GM19438 (cell line): Measurements from ENCODE around the gene FREY1.

Source experiments
- ATAC-seq: cut with Tn5 transposase; IDR thresholded peaks from one replicate; pipeline ENCODE4 v1.9.1; 2021; ENCODE audit warnings: low read depth; ENCODE audit not compliant: unreplicated experiment

Gene FREY1, protein sequence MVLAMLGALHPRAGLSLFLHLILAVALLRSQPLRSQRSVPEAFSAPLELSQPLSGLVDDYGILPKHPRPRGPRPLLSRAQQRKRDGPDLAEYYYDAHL

DNA sequence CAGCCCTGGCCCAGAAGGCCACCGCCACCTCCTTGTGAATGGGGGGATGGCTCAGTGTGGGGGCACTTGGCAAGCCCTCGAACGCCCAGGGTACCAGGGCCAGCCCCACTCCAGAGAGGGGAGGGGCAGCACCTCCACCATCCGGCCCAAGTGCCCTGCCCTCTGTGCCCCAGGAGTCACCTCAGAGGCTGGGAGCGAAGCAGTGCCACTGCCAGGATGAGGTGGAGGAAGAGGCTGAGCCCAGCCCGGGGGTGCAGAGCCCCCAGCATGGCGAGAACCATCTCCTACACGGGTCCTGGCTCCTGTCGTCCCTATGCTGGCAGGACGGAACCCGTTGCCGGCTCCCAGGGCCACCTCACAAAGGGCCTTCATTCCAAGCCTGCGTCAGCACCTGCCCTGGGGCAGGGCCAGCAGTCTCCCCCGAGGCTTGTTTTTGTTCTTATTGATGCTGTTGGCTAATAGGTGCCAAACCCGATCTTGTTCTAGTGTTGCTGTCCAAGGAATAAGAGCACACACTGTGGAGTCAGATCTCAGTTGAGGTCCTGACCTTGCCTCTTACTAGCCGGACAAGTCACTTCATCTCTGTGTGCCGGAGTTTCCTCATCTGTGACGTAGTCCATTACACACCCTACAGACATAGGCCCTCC, at the start of gene FREY1:
Gene FREY1 (minus strand): TSS at position 307 of the 647 bp plus-strand sequence. CDS start 26 bp downstream, at position 281.
- ATAC-seq, result no peak

DNA sequence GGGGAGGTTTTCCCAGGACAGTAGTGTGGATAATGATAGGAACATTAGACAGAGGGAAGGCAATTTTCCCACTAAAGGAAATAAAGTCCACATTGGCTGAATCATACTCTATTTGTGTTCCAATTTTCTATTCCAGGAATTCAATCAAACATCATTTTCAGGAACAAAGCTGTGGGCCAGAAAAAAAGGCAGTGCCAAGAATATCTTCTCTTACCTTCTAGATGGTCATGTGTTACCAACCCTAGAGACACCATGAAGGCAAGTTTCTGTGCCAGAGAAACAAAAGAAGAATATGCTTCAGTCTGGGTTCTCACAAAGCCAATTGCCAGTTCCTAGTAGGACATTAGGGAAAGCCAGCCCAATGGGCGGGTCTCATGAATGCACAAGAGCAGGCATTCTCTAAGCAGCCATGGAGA, 42.9 kb upstream of the FREY1 start:
- ATAC-seq, result no peak

DNA sequence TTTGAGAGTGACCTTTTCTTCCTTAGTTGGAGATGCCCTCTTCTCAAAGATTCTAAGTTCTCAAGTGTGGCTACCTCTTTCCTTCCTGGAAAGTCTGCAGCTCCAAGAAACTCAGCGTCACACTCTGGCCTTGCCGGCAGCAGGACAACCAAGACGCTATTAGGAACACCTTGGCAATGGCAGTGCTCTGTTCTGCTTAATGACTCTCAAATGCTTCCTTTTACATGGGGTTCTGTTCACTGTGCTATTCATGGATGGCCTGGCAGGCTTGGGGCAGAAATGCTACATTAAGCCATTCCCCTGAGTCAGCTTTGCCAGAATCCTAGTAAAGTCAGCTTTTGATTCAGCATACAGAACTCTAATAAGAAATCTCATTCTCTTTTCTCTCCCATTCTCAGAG, 41.3 kb upstream of the FREY1 start:
- ATAC-seq, result no peak

DNA sequence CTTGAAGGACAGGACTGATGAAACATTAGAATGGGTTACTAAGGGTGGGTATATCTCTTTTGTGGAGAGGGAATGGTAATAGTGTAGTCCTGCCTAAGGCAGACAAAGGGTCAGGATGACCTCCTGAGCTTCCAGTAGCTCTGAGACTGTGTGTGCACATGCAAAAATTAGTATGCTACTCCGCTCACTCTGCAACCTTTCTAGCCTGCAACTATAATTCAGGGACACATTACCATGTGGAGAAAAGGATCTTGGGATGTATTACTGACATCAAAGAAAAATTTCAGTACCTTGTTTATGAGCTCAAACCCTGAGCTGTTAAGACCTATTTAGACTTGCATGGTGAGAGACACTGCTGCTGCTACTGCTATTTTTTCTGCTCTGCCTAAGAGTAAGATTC, 40.8 kb upstream of the FREY1 start:
- ATAC-seq, result no peak

DNA sequence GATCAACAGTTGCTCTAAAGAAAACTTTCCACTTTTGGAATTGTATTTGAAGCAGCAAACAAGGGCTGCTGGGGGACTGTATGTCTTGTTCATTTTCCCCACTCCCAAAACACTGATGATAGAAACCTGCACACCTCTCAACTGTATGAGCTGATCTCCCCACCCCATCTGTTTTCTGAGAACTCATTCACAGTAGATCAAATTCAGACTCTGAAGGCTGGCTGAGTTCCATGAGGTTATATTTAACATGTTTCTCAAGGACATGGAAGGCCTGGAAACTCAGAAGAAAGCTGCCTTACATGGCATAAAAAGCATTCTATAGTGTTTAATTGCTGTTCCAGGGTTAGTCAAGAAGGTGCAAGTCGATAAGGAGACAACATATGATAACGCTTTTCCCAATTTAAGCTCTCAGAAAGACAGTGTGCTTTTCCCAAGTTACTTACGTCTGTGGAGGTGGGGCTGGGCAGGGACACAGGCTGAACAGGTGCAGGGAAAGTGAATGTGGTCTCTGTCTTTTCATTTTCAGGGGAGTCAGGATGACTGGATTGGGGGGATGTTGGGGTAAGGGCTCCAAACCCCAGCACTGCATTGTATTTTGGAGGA, 38.4 kb upstream of the FREY1 start:
- ATAC-seq, result no peak

DNA sequence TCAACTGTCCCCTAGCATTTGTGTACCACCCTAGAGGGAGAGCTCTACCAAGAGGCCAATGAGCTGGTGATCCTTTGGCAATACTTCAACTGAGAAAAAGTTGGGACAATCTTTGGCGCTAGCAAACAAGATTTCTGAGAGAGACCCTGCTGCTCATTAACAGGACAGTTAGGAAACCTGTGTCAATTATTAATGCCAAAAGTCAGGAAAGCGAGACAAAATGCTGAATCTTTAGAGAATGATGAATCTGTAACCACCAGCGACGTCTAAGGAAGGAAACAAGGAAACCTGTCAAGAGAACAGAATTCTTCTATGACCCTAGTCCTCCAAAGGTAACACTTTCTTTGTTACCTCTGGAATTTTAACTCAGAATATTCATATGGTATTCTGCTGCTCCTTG, 35.3 kb upstream of the FREY1 start:
- no peak for ATAC-seq

DNA sequence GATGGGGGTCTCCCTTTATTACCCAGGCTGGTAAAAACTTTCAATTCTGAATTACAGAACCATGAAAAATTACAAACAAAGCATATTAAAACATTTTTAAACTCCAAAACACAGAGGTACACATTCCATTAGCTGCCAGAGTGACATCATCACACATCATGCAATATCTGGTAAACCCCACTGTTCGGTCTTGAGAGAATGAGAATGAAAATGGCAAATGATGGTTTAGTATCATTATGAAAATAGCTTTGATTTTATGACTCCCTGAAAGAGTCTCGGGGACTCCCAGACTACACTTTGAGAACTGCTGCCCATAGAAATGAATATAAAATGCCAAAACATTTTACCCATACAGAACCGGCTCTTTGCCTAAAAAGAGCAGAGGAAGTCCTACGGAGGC, 34.2 kb upstream of the FREY1 start:
- no peak for ATAC-seq

DNA sequence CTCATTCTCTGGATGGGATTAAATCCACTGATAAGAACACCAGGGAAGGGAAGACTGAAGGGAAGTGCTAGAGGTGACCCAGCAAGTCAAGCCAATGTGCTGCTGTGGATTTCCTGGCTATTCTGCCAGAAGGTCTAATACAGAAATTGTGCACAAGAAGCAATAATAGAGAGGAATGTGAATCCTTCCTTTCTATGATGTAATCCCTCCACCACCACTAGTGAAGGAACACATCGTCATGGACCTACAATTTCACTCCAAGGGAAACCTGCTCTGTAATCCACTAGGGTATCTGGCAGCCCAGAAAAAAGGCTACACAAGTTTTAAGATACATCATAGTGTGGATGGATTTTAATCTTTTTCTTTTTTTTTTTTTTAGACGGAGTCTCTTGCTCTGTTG, 32.8 kb upstream of the FREY1 start:
- ATAC-seq, result no peak

DNA sequence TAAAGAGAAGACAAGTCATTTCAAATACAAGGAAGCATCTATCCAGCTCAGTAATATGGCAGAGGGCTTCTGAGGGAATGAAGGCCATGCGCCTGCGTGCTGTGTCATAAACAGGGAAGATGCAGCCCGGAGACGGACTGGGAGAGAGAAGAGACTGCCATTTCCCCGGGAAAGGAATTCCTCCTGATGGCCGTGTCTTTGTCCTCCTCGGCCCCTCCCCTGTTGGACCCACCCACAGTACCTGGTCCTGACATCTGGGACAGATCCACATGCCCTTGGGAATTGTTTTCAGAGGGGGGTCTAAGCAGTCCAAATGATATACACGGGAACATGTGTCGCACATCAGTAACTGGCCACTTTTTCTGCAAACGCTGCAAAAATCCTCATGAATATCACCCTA, 30.8 kb upstream of the FREY1 start:
- ATAC-seq, result no peak

DNA sequence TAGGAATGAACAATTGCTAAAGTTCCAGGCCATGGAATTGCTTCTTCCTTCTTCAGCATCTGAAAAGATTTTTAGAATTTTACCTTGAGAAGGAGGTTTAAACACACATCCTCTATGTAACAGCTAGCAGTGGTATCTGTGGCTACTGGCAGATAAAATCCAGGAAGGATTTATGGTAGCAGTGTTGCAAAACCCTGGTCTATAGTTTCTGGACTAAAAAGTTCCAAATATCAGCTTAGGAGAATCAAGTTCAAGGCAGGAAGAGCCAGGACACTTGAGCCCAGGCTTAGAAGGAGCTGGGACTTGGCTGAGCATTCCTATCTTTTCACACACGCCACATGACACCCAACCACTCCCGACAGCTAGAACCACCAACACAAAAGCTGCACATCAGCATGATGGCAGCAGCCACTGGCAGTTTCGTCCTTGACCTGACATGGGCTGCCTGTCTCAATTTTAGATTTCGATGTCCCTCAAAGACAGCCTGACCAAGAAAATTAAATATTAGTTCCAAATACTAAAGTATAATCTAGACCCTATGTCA, 29.5 kb upstream of the FREY1 start:
- no peak for ATAC-seq

DNA sequence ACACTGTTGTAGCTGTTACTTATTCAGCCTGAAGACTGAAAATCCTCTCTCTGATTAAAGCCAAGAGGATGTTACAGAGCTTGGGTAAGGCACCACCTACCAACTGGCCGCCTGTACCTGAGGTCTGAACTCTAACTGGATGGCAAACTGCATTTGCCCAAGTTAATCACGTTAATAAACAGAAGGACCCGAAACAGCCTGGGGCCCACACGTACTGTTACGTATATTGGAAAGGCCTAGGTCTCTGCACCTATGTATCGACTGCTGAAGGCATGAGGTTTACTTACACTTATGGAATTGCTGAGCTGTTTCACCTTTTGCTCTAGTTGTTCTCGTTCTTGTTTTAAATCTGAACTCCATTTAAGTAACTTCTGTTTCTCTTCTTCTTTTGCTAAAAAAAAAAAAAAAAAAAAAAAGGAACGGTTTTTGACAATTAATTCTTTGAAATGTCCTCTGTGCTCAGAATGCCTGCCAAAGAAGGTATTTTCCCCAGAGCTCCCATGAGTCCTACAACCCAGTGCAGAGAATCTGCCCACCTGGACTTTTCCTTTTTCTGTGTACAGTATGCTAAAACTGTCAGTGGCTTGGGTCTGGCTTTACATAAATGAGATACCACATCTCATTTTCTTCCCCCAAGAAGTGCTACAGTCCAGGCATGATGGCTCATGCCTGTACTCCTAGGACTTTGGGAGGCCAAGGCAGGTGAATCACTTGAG, 28.4 kb upstream of the FREY1 start:
- ATAC-seq, result no peak

DNA sequence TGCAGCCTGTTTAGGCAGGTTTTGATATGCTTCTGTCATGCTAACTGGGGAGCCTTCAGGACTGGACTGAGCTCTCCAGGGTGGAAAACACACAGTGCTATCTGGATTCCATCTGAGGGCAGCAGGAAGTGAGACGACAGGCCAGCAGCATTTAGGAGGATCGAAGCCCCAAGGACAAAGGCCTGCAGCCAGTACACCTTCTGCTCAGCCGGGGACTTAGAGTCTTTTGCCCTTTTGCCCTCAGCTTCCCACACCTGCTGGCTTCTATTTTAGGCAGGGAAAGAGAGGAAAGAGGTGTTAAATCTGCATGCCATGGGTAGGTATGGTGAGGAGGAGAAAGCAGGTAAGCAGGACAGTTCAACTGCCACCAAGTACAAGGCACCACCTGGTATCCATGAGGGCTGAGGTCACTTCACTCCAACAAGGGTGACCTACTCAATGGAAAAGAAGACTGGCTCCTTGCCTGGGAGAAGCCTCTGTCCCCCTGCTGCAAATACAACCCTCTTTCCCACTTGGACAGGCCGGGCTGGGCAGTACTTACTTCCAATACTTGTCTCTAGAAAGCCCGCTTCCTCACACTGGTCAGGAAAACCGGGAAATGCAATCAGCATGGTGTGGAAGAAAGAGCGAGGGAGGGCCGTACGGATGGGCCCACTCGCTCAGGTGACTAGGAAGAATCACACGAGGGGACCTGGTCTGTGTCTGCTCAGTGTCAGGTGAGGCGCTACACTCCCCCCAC, 27.7 kb upstream of the FREY1 start:
- no peak for ATAC-seq

DNA sequence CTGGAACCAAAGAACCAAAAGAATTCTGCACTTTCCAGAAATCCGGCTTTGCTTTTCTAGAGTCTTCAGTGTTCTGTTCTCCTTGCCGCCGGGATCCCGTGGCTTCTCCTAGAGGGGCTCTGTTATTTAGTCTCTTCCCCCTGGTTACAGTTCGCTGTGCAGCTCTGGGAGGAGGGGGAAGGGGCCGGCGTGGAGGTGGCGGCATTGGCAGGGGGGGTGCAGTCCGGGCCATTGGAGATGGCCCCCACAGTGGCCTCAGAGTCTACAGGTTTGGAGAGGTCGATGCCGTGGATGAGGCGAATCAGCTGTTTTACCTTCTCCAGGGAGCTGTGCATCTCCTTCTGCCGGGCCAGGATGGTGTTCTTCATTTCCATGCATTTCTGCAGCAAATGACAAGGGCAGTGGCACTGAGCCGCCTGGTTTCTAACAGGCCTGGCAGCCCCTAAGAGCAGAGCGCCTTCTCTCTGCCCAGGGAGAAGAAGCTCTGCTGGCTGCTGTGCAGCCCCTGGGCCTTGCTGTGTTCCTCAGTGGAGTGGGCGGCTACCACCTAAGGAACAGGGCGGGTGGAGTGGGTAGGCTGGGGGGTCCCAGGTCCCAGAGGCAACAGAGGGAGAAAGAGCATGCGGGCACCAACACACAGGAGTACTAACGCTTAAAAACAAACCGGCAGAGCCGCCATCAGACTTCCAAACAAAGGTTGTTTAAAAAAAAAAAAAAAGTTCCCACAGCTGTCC, 26.9 kb upstream of the FREY1 start:
- no peak for ATAC-seq

DNA sequence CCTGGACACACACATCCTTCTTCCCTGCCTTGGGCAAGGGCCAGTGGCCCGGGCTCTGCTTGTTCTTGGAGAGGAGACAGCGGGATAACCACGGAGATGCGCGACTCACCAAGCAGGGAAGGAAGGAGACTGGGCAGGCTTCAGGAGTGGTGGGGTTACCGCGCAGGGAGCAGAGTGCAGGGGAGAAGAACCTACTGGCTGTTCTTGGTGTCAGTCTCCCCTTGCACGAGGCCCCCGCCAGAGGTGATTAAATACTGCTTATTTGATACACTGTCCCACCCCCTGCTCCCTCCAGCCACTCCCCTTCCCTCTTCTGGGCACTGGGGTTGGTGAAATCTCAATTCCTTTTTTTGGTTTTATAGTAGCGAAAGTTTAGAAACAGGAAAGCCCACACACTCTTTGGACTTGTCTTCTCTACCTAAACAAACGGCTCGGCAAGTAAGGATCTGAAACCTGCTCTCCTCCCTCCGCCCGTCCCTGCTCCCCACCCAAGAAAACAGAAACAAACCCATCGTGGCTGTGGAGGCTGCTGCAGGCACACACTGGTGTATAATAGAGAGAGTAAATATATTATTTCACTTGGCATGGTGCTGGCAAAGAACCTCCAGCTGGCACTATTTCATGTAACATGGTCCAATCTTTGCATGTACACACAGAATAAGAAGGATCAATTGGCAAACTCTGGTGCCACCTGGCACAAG, 26.2 kb upstream of the FREY1 start:
- ATAC-seq, result no peak

DNA sequence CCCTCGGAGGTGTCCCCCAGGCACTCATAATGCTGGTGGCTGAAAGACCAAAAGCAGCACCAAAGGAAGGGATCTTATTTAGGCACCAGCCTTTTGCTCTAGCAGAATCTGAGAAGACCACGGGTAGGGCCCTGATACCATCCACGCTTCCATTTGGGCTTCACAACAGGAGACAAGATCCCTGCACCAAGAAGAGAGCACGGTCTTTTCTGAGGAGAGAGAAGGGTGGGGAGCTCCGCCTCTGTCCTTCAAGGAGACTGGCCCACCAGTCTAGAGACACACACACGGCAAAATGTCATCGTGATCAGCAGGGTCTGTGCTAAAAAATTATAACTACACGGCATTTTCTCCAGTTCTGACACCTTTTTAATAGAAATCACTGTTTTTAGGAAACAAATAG, 25.1 kb upstream of the FREY1 start:
- no peak for ATAC-seq

DNA sequence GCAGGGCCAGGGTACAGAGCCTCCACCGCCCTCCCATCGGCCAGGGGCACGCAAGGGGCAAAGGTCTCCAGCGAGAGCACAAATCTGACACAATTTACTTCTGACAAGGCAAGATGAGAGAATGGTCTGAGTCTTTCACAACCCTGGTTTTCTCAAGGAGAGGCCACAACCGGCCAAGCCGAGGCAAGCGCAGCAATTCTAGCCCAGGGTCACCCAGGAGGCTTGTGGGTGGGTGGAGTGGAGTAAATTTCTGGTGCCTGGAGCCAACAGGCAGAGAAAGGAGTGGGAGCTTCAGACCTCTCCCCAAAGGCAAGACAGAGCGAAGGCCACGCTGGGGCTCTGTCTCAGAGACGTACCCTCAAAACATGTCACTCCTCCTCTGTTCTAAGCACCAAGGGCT, 24.7 kb upstream of the FREY1 start:
- no peak for ATAC-seq

DNA sequence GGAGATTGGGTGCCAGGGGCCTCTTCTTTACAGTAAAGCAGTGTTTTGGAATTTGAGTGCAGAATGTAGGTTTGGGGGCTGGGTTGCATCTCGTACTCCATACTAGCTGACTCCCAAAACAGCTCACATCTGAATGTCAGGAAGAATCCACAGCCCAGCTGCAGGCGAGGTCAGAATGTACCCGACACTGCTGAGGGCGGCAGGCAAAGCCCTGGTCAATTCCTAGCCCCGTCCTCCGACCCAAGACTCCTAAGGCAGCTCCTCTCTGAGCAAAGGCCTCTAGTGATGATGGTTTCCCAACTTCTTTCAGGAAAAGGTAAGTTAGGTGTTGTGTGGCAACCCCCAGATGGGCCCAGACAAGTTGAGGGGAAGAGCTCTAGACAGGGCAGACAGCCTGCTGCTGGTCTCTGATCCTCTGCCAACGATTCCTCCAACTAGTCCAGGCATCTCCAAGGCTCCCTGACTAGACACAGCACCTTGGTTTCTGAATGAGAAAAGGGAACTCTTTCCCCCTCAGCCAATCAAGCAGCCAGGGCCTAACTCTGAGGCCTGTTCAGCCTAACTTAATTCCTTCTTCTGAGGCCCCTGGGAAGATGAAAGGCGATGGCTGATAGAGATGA, 24.0 kb upstream of the FREY1 start:
- ATAC-seq, result no peak

DNA sequence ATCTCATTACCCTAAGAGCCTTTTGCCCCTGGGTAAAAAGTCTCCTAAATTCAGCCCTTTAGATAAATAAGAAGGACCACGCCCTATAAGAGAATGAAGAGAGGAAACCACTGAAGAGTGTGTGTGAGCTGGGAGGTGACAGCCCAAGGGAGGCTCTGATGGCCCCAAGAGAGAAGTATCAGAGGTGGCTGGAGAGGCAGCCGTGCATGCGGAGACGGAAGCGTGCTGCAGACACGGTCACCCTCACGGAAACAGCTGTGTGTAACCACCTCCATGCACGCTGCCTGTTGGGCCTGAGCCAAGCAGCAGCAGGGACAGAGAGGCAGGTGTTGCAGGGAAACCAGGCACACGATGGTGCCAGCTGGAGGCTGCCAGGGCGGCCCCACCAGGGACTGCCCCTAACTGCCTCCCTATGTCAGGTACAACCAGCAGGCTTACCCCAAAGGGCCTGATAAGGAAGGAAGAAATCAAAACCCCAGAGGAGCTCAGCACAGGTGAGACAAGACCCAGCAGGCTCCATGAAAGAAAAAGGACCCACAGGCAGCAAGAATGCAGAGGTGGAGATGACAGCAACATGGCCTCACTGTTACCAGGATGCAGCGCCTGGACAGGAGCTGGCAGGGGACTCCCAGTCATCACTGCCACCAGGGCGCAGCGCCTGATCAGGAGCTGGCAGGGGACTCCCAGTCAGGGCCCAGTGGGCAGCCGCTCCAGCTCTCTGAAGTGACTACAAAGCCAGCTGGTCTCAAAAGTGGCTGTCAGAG, 23.1 kb upstream of the FREY1 start:
- ATAC-seq, result peak; percentile 94
